Endodermal cell (in vitro differentiated cells): ENCODE data around the gene RRH. TPM values are rescaled to one million over a fixed set of nuclear protein-coding genes. Genes with fewer than 3 reads are reported as not detected.
"Not testable (repeated sequence)": the region's sequence is repeated elsewhere in the genome, so short reads cannot be mapped to it uniquely, and the experiment has no call there.

Experiments
- DNase-seq: peaks from one replicate; pipeline ENCODE4 v3.0.0-alpha.2; 2017
- H3K27ac ChIP-seq: 2 replicates; pipeline ENCODE4 v1.5.1; 2013; ENCODE audit warnings: mild to moderate bottlenecking, low read depth, low read length, moderate library complexity
- H3K27me3 ChIP-seq: 2 replicates; pipeline ENCODE4 v1.6.1; 2013; ENCODE audit warnings: mild to moderate bottlenecking, low read length, moderate library complexity; ENCODE audit not compliant: insufficient read depth, control insufficient read depth, poor library complexity, severe bottlenecking
- H3K36me3 ChIP-seq: 2 replicates; pipeline ENCODE4 v1.7.0; 2013; ENCODE audit warnings: mild to moderate bottlenecking, low read length, moderate library complexity; ENCODE audit not compliant: control insufficient read depth, insufficient read depth
- H3K4me1 ChIP-seq: one replicate; pipeline ENCODE4 v1.7.0; 2013; ENCODE audit warnings: low read length; ENCODE audit not compliant: control insufficient read depth, insufficient read depth
- H3K4me3 ChIP-seq: 2 replicates; pipeline ENCODE4 v1.5.1; 2013; ENCODE audit warnings: mild to moderate bottlenecking, low read length, moderate library complexity
- H3K9ac ChIP-seq: 2 replicates; pipeline ENCODE4 v1.6.1; 2013; ENCODE audit warnings: mild to moderate bottlenecking, low read length, moderate library complexity; ENCODE audit not compliant: poor library complexity, severe bottlenecking; ENCODE audit errors: extremely low read depth
- H3K9me3 ChIP-seq: 2 replicates; pipeline ENCODE4 v1.6.1; 2013; ENCODE audit warnings: mild to moderate bottlenecking, low read length, moderate library complexity; ENCODE audit not compliant: control insufficient read depth
- H3K27ac Mint-ChIP-seq: 2 replicates; pipeline ENCODE4 v1.8.0; 2020; ENCODE audit warnings: mixed read lengths
- H3K27me3 Mint-ChIP-seq: 2 replicates; pipeline ENCODE4 v1.8.0; 2021; ENCODE audit warnings: mild to moderate bottlenecking, mixed read lengths; ENCODE audit not compliant: insufficient read depth
- H3K36me3 Mint-ChIP-seq: 2 replicates; pipeline ENCODE4 v1.8.0; 2020; ENCODE audit warnings: low read depth, mixed read lengths
- H3K4me1 Mint-ChIP-seq: 2 replicates; pipeline ENCODE4 v1.8.0; 2020; ENCODE audit warnings: mixed read lengths
- H3K4me3 Mint-ChIP-seq: 2 replicates; pipeline ENCODE4 v1.8.0; 2020; ENCODE audit warnings: mild to moderate bottlenecking, moderate library complexity, mixed read lengths
- H3K9me3 Mint-ChIP-seq: 2 replicates; pipeline ENCODE4 v1.8.0; 2020; ENCODE audit warnings: mild to moderate bottlenecking, mixed read lengths
- CTCF ChIP-seq: fragments of 200-600 bp; sonication (generic); conservative IDR thresholded peaks from 2 replicates; pipeline ENCODE4 v1.5.0; 2021; ENCODE audit warnings: antibody characterized with exemption, mild to moderate bottlenecking
- WGBS, 2 experiments: methylation state at CpG; one replicate each; pipeline versions ENCODE4 v1.1.5 to v1.1.7; 2013; ENCODE audit warnings: missing lambda C conversion rate in 2 of 2, mixed read lengths in 1 of 2; ENCODE audit not compliant: insufficient coverage in 1 of 2, insufficient read length in 1 of 2; 5-methylcytosine and 5-hydroxymethylcytosine counted together
- long read RNA-seq, 4 experiments: library from polyadenylated mRNA in 2 of 4; library from RNA in 1 of 4; library from capped mRNA in 1 of 4; stranded (forward) in 3 of 4; unstranded in 1 of 4; transcript quantifications; one replicate each; pipeline ENCODE4 v2.0.0, GENCODE V29; 2020 to 2021; ENCODE audit warnings: inconsistent platforms in 1 of 4
- polyA plus RNA-seq, 2 experiments: library from polyadenylated mRNA; stranded (reverse); fragments of 50-300 nt; gene quantifications; one replicate each; pipeline ENCODE4 v1.2.3, GENCODE V29; 2013
- total RNA-seq, 2 donors: library from RNA; stranded (reverse); fragmentation: NEBNext Ultra II Directional in 1 of 2; extraction: Animal tissue kit (Norgen Biotek cat#: 25700) in 1 of 2; gene quantifications; 2 replicates in 1 of 2; 3 replicates in 1 of 2; pipeline ENCODE4 v1.2.1, GENCODE V29; 2021

RRH gene
- total RNA-seq: under 1 TPM in 1 of 2 donors, not detected in 1; 0.18 TPM
- polyA plus RNA-seq (2013, experiment 1 of 2): not detected
- polyA plus RNA-seq (2013, experiment 2 of 2): not detected
- long read RNA-seq, experiment 1: 0 reads
- long read RNA-seq, experiment 2: 0 reads
- long read RNA-seq, experiment 3: 0 reads
- long read RNA-seq, experiment 4: 0 reads

GRCh38 chr4:109827672-109828071, at the start of gene RRH:
TSS of gene RRH (plus strand) at chr4:109827972. CDS start at chr4:109828028, 56 bp downstream.
- no peak within 1 kb of the TSS for H3K27ac Mint-ChIP-seq

GRCh38 chr4:109782092-109782491, 45.7 kb upstream of the RRH start:
- WGBS, 2 experiments: 86 to 96% methylated on average over 1 to 2 of the region's 2 CpGs
- H3K9me3 Mint-ChIP-seq, DNase-seq, H3K27ac Mint-ChIP-seq, H3K27me3 Mint-ChIP-seq, H3K36me3 ChIP-seq, H3K9ac ChIP-seq, H3K4me1 ChIP-seq, H3K4me3 ChIP-seq, H3K9me3 ChIP-seq, H3K4me3 Mint-ChIP-seq, H3K27me3 ChIP-seq, H3K36me3 Mint-ChIP-seq, H3K27ac ChIP-seq, H3K4me1 Mint-ChIP-seq: not testable (repeated sequence)

More at GRCh38 chr4:109827672-109828071, at the start of gene RRH:
- H3K4me3 ChIP-seq: peak within 1 kb of the TSS; percentile 41
- no peaks in the 10 kb centered on the region for H3K9me3 ChIP-seq
- H3K36me3 ChIP-seq: peaks cover 43% of the 10 kb centered on the region
- H3K9ac ChIP-seq: no peak within 1 kb of the TSS
- Mint-ChIP-seq H3K27me3 (no peaks in the 10 kb centered on the region), H3K36me3 (peaks cover 21% of the 10 kb centered on the region), H3K4me3 (no peak within 1 kb of the TSS), H3K4me1 (peaks cover 15% of the 10 kb centered on the region), H3K9me3 (no peaks in the 10 kb centered on the region)
- WGBS, 2 experiments: 100% methylated on average over 2 of the region's 2 CpGs; no CpG with 5 or more reads in 1 of the 2 experiments
- H3K27ac ChIP-seq: no peak within 1 kb of the TSS
- H3K4me1 ChIP-seq: no peaks in the 10 kb centered on the region
- no peaks in the 10 kb centered on the region for H3K27me3 ChIP-seq
- no peak for TF ChIP-seq CTCF
- no peak for DNase-seq

GRCh38 chr4:109786846-109787245, 40.9 kb upstream of the RRH start:
- no peaks in the 10 kb centered on the region for H3K36me3 ChIP-seq
- DNase-seq: no peak
- Mint-ChIP-seq H3K4me3 (no peak overlapping the region), H3K36me3 (no peaks in the 10 kb centered on the region), H3K9me3 (no peaks in the 10 kb centered on the region), H3K27ac (no peak overlapping the region), H3K27me3 (no peaks in the 10 kb centered on the region), H3K4me1 (no peaks in the 10 kb centered on the region)
- no peak overlapping the region for H3K27ac ChIP-seq
- 93% methylated on average over 1 of the region's 1 CpG; no CpG with 5 or more reads in 1 of the 2 experiments for WGBS, 2 experiments
- no peaks in the 10 kb centered on the region for H3K4me1 ChIP-seq
- no peak overlapping the region for H3K9ac ChIP-seq
- no peaks in the 10 kb centered on the region for H3K27me3 ChIP-seq
- no peak overlapping the region for H3K4me3 ChIP-seq
- no peak for TF ChIP-seq CTCF
- H3K9me3 ChIP-seq: no peaks in the 10 kb centered on the region

- no peak overlapping the region for H3K27ac Mint-ChIP-seq
- Histone ChIP-seq H3K4me3 (no peak overlapping the region), H3K27ac (no peak overlapping the region), H3K27me3 (no peaks in the 10 kb centered on the region), H3K9ac (no peak overlapping the region), H3K4me1 (no peaks in the 10 kb centered on the region), H3K36me3 (no peaks in the 10 kb centered on the region), H3K9me3 (no peaks in the 10 kb centered on the region)
- H3K9me3 Mint-ChIP-seq: no peaks in the 10 kb centered on the region
- DNase-seq: no peak
- H3K4me3 Mint-ChIP-seq: no peak overlapping the region
- H3K36me3 Mint-ChIP-seq: no peaks in the 10 kb centered on the region
- WGBS, 2 experiments: 100% methylated on average over 1 of the region's 1 CpG; no CpG with 5 or more reads in 1 of the 2 experiments
- no peaks in the 10 kb centered on the region for H3K4me1 Mint-ChIP-seq
- TF ChIP-seq CTCF: no peak
- no peaks in the 10 kb centered on the region for H3K27me3 Mint-ChIP-seq
Measured at GRCh38 chr4:109787807-109788206, 40.0 kb upstream of the RRH start.
